Measurements from ENCODE around the gene KCNQ1.

KCNQ1 gene

DNA sequence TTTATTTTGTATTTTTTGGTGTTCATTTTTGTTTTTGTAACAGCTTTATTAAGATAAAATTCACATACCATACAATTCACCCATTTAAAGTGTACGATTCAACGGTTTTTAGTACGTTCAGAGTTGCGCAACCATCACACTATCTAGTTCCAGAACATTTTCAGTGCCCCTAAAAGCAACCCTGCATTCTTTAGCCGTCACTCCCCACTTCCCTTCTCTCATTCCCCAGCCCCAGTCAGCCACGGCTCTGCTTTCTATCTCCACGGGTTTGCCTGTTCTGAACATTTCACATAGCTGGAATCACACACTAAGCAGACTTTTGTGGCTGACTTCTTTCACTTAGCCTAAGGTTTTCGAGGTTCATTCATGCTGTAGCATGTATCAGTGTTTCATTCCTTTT lies 264.6 kb downstream of the KCNQ1 start:
- Histone ChIP-seq H3K9ac (ENCODE audit: low read length in 2 of 2) (peak overlapping the region; percentile 14 to 64), H3K27ac (ENCODE audit: low read length) (peak overlapping the region; percentile 73), H3K4me3 (ENCODE audit: low read length in 2 of 2) (peak overlapping the region; percentile 42 to 58)

DNA sequence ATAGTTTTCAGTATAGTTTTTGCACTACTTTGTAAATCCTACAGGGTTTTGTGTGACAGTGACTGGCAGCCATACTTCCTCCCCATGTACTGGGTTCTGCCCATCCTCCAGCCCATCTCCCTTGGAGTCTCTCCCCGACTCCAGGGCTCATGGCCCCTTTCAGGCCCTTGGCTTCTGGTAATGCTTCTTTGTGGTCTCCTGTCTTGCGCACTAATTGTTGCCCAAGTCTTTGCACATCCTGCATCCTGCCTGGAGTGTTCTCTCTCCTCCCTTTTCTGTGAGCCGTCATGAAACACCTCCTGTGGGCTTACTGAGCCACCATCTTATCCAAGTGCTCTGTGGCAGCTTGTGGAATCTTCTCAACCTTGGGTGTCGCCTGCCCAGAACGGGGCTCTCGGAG lies 266.4 kb downstream of the KCNQ1 start:
- H3K4me1 ChIP-seq (ENCODE audit: control insufficient read depth, insufficient read depth, low read length), result peaks cover 26% of the 10 kb centered on the region
- peaks cover 0 to 5% of the 10 kb centered on the region in 2 donors for H3K9me3 ChIP-seq (ENCODE audit: control insufficient read depth in 2 of 2, low read length in 2 of 2)
- no peaks in the 10 kb centered on the region for H3K36me3 ChIP-seq (ENCODE audit: control insufficient read depth in 2 of 2, insufficient read depth in 2 of 2, low read length in 2 of 2)
- H3K27me3 ChIP-seq (ENCODE audit: control insufficient read depth in 1 of 2, insufficient read depth in 2 of 2, low read length in 2 of 2), result no peaks in the 10 kb centered on the region
- H3K27ac ChIP-seq (ENCODE audit: low read length), result peak overlapping the region; percentile 11
- no peak overlapping the region for H3K4me3 ChIP-seq (ENCODE audit: low read length in 2 of 2)
- no peak overlapping the region for H3K9ac ChIP-seq (ENCODE audit: low read length in 2 of 2)

More for the DNA sequence above, 264.6 kb downstream of the KCNQ1 start:
- peaks cover 0 to 5% of the 10 kb centered on the region in 2 donors for H3K9me3 ChIP-seq (ENCODE audit: control insufficient read depth in 2 of 2, low read length in 2 of 2)
- no peaks in the 10 kb centered on the region for H3K36me3 ChIP-seq (ENCODE audit: control insufficient read depth in 2 of 2, insufficient read depth in 2 of 2, low read length in 2 of 2)
- H3K4me1 ChIP-seq (ENCODE audit: control insufficient read depth, insufficient read depth, low read length), result peaks cover 28% of the 10 kb centered on the region
- no peaks in the 10 kb centered on the region for H3K27me3 ChIP-seq (ENCODE audit: control insufficient read depth in 1 of 2, insufficient read depth in 2 of 2, low read length in 2 of 2)

DNA sequence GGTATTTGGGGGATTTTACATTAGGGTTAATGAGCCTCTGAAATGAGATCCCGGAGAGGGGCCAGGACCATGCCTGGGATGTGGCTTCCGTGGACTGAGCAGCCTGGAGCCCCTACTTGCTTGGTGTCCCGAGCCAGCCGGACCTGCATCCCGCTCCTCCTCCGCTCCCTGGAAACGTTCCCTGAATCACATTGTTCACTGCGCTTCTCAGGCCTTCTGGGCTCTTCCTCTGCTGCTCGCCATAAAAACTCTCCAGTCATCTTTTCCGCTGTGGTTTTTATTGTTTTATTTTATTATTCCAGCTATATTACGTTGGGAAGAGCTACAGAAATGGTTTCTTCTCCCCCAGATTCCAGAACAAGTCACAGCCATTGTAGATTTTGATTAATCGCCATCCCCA lies 268.3 kb downstream of the KCNQ1 start:
- no peak overlapping the region for H3K4me3 ChIP-seq (ENCODE audit: low read length in 2 of 2)

DNA sequence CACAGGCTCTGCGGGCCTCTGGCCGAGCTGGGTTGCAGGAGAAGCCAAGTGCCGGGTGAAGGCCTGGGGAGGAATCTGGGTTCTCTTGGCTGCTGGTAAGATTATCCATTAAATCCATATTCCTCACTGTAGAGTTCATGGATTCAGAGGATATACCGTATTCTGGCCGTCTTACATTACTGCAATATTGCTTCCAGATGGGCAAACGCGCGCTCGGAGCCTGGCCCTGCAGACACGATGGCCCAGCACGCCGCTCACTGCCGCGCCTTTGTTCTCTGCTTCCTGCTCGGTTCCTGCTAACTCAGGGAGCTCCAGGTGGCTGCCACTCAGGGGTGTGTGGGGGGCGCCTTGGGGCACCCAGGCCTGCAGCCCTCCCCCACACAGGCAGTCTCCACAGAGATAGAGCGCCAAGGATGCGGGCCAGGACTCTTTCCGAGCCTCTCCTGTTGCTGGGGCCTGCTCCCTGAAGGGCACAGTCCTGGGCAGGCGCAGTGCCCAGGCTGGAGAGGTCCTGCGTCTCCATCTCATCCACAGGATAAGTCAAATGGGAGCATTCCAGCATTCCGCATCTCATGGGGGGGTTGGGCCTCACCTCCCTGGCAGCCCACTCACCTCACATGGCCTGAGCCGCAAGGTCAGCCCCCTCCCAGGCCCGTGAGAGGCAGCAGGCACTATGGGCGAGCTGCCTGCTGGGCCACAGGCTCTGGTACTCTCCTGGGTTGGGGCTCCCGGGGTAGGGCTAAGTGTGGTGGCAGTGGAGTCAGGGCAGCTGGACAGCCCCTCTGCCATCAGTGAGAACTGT lies 269.1 kb downstream of the KCNQ1 start:
- H3K4me1 ChIP-seq (ENCODE audit: control insufficient read depth, insufficient read depth, low read length), result peaks cover 4% of the 10 kb centered on the region
- no peaks in the 10 kb centered on the region for H3K36me3 ChIP-seq (ENCODE audit: control insufficient read depth in 2 of 2, insufficient read depth in 2 of 2, low read length in 2 of 2)
- H3K27me3 ChIP-seq (ENCODE audit: control insufficient read depth in 1 of 2, insufficient read depth in 2 of 2, low read length in 2 of 2), result no peaks in the 10 kb centered on the region
- H3K9me3 ChIP-seq (ENCODE audit: control insufficient read depth in 2 of 2, low read length in 2 of 2), result no peaks in the 10 kb centered on the region
- H3K9ac ChIP-seq (ENCODE audit: low read length in 2 of 2), result no peak overlapping the region
- no peak overlapping the region for H3K4me3 ChIP-seq (ENCODE audit: low read length in 2 of 2)
- no peak overlapping the region for H3K27ac ChIP-seq (ENCODE audit: low read length)

More for the DNA sequence above, 268.3 kb downstream of the KCNQ1 start:
- Histone ChIP-seq H3K4me1 (ENCODE audit: control insufficient read depth, insufficient read depth, low read length) (peaks cover 11% of the 10 kb centered on the region), H3K27me3 (ENCODE audit: control insufficient read depth in 1 of 2, insufficient read depth in 2 of 2, low read length in 2 of 2) (no peaks in the 10 kb centered on the region), H3K9me3 (ENCODE audit: control insufficient read depth in 2 of 2, low read length in 2 of 2) (no peaks in the 10 kb centered on the region), H3K9ac (ENCODE audit: low read length in 2 of 2) (no peak overlapping the region), H3K27ac (ENCODE audit: low read length) (no peak overlapping the region), H3K36me3 (ENCODE audit: control insufficient read depth in 2 of 2, insufficient read depth in 2 of 2, low read length in 2 of 2) (no peaks in the 10 kb centered on the region)

DNA sequence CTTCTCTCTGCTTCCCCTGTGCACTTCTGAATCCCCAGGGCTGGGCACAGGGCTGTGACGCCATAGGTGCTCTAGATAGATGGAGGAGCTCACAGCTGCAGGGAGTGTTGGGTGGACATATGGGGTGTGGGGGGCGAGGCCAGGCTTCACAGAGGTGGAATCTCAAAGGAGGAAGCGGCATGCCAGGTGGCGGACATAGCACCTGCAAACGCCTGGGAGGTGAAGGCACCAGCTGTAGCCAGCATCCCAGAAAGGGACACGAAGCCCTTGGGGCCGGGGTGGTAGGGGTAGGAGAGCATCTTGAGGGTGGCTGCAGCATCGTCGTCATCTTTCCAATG lies 269.6 kb downstream of the KCNQ1 start:
- Histone ChIP-seq H3K36me3 (ENCODE audit: control insufficient read depth in 2 of 2, insufficient read depth in 2 of 2, low read length in 2 of 2) (no peaks in the 10 kb centered on the region), H3K4me3 (ENCODE audit: low read length in 2 of 2) (no peak overlapping the region), H3K27me3 (ENCODE audit: control insufficient read depth in 1 of 2, insufficient read depth in 2 of 2, low read length in 2 of 2) (no peaks in the 10 kb centered on the region), H3K9ac (ENCODE audit: low read length in 2 of 2) (no peak overlapping the region), H3K9me3 (ENCODE audit: control insufficient read depth in 2 of 2, low read length in 2 of 2) (no peaks in the 10 kb centered on the region), H3K4me1 (ENCODE audit: control insufficient read depth, insufficient read depth, low read length) (peaks cover 1% of the 10 kb centered on the region), H3K27ac (ENCODE audit: low read length) (no peak overlapping the region)

DNA sequence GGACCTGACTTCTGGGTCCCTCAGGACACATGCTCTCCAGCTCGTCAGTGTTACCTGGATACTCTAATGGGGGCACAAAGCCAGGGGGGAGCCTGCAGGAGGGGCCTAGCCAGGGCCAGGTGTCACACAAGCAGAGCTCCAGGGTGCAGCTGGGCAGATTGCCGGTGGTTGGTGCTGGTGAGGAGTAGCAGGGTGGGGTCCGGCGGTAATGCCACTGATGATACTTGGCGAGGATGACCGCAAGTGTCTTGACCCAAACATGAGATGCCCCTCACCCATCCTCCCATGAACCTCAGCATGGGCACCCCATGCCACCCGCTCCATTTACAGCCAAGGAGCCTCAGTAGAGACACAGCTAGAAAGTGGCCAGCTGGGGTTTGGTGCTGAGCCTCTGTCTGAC lies 270.1 kb downstream of the KCNQ1 start:
- Histone ChIP-seq H3K9ac (ENCODE audit: low read length in 2 of 2) (no peak overlapping the region), H3K9me3 (ENCODE audit: control insufficient read depth in 2 of 2, low read length in 2 of 2) (no peaks in the 10 kb centered on the region), H3K4me3 (ENCODE audit: low read length in 2 of 2) (no peak overlapping the region), H3K4me1 (ENCODE audit: control insufficient read depth, insufficient read depth, low read length) (no peaks in the 10 kb centered on the region), H3K36me3 (ENCODE audit: control insufficient read depth in 2 of 2, insufficient read depth in 2 of 2, low read length in 2 of 2) (no peaks in the 10 kb centered on the region), H3K27me3 (ENCODE audit: control insufficient read depth in 1 of 2, insufficient read depth in 2 of 2, low read length in 2 of 2) (no peaks in the 10 kb centered on the region), H3K27ac (ENCODE audit: low read length) (no peak overlapping the region)

DNA sequence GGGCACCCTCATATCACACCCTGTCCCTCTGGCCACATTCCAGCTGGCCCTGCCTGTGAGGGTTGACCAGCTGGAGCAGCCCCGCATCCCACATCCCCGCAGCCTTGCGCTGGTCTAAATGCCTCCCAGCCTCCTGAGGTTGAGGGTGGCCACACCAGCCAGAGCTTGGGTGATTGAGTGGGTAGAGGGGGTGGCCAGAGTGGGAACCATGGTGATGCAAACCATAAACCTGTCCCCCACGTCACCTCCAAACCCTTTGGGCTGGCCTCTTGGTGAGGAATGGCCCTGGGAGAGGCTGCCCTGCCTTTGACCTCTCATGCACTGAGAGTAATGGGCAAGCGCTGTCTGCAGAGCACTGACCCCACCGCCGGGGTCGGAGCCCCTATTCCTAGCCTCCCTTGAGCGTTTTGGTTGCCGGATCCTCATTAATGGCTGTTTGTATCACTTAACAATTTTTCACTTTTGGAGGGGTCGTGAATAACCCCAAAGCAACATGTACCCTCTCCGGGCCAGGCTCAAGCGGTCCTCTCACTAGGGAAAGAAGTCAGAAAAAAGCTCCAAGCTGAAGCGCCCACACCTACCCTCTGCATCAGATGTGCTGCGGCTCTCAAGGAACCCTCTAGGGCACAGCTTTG lies 271.0 kb downstream of the KCNQ1 start:
- H3K36me3 ChIP-seq (ENCODE audit: control insufficient read depth in 2 of 2, insufficient read depth in 2 of 2, low read length in 2 of 2), result no peaks in the 10 kb centered on the region
- H3K4me3 ChIP-seq (ENCODE audit: low read length in 2 of 2), result no peak overlapping the region
- H3K9ac ChIP-seq (ENCODE audit: low read length in 2 of 2), result no peak overlapping the region
- no peaks in the 10 kb centered on the region for H3K27me3 ChIP-seq (ENCODE audit: control insufficient read depth in 1 of 2, insufficient read depth in 2 of 2, low read length in 2 of 2)
- H3K9me3 ChIP-seq (ENCODE audit: control insufficient read depth in 2 of 2, low read length in 2 of 2), result no peaks in the 10 kb centered on the region
- H3K27ac ChIP-seq (ENCODE audit: low read length), result no peak overlapping the region
- no peaks in the 10 kb centered on the region for H3K4me1 ChIP-seq (ENCODE audit: control insufficient read depth, insufficient read depth, low read length)

DNA sequence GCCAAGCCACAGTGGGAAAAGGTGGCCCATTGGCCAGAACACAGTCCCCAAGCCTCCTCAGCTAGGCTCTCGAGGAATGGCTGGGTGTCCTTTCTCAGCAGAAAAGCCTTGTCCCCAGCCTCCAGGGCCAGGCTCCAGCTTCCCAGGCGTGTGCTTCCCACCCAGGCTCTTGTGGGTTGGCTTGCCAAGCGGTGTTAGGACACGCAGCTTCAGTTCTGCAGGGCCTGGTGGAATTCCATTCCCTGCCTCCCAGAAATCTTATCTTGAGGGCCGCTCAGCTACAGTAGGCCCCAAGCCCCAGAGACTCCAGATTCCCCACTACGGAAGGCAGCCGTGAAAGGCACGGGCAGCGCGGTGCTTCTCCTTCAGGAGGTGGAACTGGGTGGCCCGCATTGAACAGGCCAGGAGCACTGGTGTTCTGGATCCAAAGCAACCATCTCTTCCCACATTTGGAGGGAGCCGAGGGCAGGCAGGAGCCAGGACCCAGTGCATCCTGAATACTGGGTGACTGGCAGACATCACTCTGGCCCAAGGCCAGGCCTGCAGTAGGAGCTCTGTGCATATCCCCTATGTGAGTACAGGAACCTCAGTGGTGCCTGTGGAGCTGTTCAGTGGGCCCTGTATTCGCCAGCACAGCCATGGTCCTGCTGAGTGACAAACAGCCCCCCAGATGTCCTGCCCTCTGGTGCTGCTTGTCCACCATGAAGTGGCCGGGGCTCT lies 271.7 kb downstream of the KCNQ1 start:
- no peaks in the 10 kb centered on the region for H3K36me3 ChIP-seq (ENCODE audit: control insufficient read depth in 2 of 2, insufficient read depth in 2 of 2, low read length in 2 of 2)
- no peaks in the 10 kb centered on the region for H3K27me3 ChIP-seq (ENCODE audit: control insufficient read depth in 1 of 2, insufficient read depth in 2 of 2, low read length in 2 of 2)
- no peaks in the 10 kb centered on the region for H3K4me1 ChIP-seq (ENCODE audit: control insufficient read depth, insufficient read depth, low read length)
- no peak overlapping the region for H3K27ac ChIP-seq (ENCODE audit: low read length)
- H3K9me3 ChIP-seq (ENCODE audit: control insufficient read depth in 2 of 2, low read length in 2 of 2), result no peaks in the 10 kb centered on the region
- H3K4me3 ChIP-seq (ENCODE audit: low read length in 2 of 2), result no peak overlapping the region
- no peak overlapping the region for H3K9ac ChIP-seq (ENCODE audit: low read length in 2 of 2)

DNA sequence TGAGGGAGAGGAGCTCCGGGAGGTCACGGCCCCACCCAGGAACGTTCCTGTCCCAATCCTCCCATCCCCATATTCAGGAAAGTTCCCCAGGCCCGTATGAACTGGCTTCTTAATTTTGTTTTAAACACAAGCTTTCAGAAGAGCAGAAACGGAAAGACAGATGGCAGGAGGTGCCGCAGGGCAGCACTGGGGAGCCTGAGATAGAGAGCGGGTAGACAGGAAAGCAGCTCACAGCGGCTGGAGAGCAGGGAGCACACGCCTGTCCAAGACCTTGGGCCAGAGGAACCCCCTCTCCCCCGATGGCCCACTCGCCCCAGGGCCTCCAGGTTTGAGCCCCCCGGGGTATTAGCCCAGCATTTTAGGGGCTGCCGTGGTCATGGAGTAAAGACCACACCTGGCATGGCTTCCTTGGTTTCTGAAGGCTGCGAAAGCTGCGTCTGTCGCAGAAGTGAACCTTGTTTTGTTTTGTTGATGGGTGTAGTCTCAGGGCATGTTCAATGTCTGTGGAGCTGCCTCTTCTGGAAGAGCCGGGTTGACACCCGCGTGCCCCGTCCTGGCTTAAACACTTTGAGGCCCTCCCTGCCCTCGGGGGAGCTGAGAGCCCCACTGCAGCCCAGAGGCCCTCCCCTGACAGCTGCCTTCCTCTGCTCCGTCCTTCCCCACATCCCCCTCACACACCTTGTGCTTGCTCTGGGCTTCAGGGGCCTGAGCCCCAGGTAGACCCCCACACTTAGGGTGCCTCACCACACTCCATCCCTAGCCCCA lies 272.9 kb downstream of the KCNQ1 start:
- Histone ChIP-seq H3K27ac (ENCODE audit: low read length) (no peak overlapping the region), H3K9me3 (ENCODE audit: control insufficient read depth in 2 of 2, low read length in 2 of 2) (no peaks in the 10 kb centered on the region), H3K4me1 (ENCODE audit: control insufficient read depth, insufficient read depth, low read length) (no peaks in the 10 kb centered on the region), H3K27me3 (ENCODE audit: control insufficient read depth in 1 of 2, insufficient read depth in 2 of 2, low read length in 2 of 2) (no peaks in the 10 kb centered on the region), H3K9ac (ENCODE audit: low read length in 2 of 2) (no peak overlapping the region), H3K4me3 (ENCODE audit: low read length in 2 of 2) (no peak overlapping the region), H3K36me3 (ENCODE audit: control insufficient read depth in 2 of 2, insufficient read depth in 2 of 2, low read length in 2 of 2) (no peaks in the 10 kb centered on the region)

DNA sequence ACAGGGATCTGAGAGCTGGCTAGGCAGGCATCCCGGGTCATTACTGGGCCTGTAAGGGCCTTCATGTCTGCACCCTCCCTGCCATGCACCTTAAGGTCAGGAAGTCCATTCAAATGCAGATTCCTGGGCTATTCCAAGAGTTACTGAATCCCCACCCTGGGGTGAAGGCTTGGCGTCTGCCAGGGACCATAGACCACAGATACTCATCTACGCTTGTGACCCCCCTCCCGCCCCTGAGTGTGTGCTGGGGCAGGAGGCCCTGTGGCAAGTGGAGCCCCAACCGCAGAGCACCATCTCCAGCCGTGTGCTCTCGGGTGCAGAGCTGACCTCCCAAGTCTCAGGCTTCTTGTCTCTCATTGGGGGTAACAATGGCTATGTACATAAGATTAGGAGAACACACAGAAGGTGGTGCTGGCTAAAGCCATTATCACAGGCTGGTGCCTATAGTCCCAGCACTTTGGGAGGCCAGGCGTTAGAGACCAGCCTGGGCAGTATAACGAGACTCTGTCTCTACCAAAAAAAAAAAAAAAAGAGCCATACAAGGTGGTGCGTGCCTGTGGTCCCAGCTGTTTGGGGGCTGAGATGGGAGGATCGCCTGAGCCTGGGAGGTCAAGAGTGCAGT lies 274.1 kb downstream of the KCNQ1 start:
- Histone ChIP-seq H3K36me3 (ENCODE audit: control insufficient read depth in 2 of 2, insufficient read depth in 2 of 2, low read length in 2 of 2) (no peaks in the 10 kb centered on the region), H3K27me3 (ENCODE audit: control insufficient read depth in 1 of 2, insufficient read depth in 2 of 2, low read length in 2 of 2) (no peaks in the 10 kb centered on the region), H3K9me3 (ENCODE audit: control insufficient read depth in 2 of 2, low read length in 2 of 2) (no peaks in the 10 kb centered on the region), H3K27ac (ENCODE audit: low read length) (no peak overlapping the region), H3K4me1 (ENCODE audit: control insufficient read depth, insufficient read depth, low read length) (no peaks in the 10 kb centered on the region), H3K4me3 (ENCODE audit: low read length in 2 of 2) (no peak overlapping the region), H3K9ac (ENCODE audit: low read length in 2 of 2) (no peak overlapping the region)
